Measurements from ENCODE around the gene SNAPC3. TPM values are rescaled to one million over a fixed set of nuclear protein-coding genes. Genes with fewer than 3 reads are reported as not detected.

The SNAPC3 gene
- total RNA-seq, 1 donor from 2014 or later: 68.7 TPM

DNA sequence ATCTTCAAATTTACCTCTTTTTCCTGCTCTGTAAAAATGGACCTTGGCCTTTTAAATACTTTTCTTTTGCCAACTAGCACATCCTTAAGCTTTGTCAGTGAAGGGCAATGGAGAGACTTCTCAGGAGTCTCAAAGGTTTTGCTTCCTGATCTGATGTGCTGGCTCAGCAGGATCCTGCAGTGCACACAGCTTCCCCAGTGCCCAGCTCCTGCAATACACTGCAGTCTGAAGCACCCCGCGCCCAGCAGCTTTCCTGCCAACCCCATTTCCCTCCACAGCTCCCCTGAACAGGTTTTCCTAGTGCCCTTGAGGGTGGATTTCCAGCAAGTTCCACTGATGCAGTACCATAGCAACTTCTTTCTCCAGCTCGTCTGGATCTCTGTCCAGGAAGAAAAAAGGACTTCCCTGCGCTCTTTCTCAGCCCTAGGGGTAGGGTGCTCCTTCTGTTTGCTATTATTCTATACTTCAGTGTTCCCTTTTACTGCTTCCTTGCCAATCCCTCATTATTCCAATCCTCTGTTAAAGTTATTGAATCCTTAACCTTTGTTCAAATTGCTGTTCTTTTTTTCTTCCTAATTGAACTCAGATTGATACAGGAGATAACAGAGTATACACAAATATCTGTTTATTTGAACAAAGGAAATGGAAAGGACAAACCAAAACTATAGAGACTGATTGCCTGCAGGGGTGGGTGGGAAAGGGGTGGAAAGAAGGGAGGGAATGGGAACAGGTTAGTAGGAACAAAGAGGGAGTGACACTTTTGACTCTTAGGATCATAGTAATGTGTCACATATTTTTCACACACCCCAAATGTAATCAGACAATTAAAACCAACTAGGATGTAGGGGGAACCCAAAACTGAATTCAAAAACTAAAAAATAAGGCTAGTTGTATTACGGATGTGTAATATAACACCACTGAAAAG is 8.5 kb downstream of the SNAPC3 start:
- H3K27ac ChIP-seq: peak overlapping the region; percentile 47
- H3K27me3 ChIP-seq: no peaks in the 10 kb centered on the region
- peaks cover 7% of the 10 kb centered on the region for H3K4me1 ChIP-seq
- peaks cover 16% of the 10 kb centered on the region for H4K20me1 ChIP-seq (ENCODE audit: low read depth)
- H3F3A ChIP-seq (ENCODE audit: low read depth): peaks cover 5% of the 10 kb centered on the region
- H3K4me3 ChIP-seq: no peak overlapping the region
- peaks cover 95% of the 10 kb centered on the region for H3K79me2 ChIP-seq (ENCODE audit: low read depth)
- Mint-ChIP-seq H3K4me1 (peaks cover 7% of the 10 kb centered on the region), H3K27me3 (ENCODE audit: insufficient read depth, low read depth) (peaks cover 3% of the 10 kb centered on the region), H3K27ac (no peak overlapping the region), H3K9me3 (peaks cover 2% of the 10 kb centered on the region), H3K36me3 (peaks cover 49% of the 10 kb centered on the region), H3K4me3 (no peak overlapping the region)
- no peak overlapping the region for H3K9ac ChIP-seq
- TF ChIP-seq EZH2phosphoT487 (IDR thresholded peaks at IDR 0.05): no peak
- TF ChIP-seq EZH2 (IDR thresholded peaks at IDR 0.05): no peak
- TF ChIP-seq, protein P1, sequence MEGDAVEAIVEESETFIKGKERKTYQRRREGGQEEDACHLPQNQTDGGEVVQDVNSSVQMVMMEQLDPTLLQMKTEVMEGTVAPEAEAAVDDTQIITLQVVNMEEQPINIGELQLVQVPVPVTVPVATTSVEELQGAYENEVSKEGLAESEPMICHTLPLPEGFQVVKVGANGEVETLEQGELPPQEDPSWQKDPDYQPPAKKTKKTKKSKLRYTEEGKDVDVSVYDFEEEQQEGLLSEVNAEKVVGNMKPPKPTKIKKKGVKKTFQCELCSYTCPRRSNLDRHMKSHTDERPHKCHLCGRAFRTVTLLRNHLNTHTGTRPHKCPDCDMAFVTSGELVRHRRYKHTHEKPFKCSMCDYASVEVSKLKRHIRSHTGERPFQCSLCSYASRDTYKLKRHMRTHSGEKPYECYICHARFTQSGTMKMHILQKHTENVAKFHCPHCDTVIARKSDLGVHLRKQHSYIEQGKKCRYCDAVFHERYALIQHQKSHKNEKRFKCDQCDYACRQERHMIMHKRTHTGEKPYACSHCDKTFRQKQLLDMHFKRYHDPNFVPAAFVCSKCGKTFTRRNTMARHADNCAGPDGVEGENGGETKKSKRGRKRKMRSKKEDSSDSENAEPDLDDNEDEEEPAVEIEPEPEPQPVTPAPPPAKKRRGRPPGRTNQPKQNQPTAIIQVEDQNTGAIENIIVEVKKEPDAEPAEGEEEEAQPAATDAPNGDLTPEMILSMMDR (IDR thresholded peaks at IDR 0.05): no peak
- no peaks in the 10 kb centered on the region for H3K9me3 ChIP-seq (ENCODE audit: low read depth)
- no peak overlapping the region for H2AFZ ChIP-seq (replicated peaks)
- DNase-seq (ENCODE audit: low spot score): peak; percentile 9
- H3K36me3 ChIP-seq: peaks cover 34% of the 10 kb centered on the region
- peak overlapping the region; percentile 28 for H3K4me2 ChIP-seq

DNA sequence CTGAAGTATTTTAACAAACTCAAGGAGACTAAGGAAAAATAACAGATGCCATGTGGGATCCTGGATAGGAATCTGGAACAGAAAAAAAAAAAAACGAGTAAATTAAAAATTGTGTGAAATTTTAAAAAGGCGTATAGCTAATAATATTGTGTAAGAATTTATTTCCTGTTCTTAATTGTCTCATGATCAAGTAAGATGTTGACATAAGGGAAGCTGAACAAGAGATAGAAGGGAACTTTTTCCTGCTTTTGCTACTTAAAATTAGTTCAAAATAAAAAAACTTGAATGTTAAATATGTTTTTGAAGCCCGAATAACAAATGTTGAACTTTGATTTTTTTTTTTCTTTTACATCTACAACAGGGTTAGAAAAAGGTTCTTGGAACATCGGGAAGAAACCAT is 10.5 kb downstream of the SNAPC3 start:
- Histone ChIP-seq H3K4me2 (no peak overlapping the region), H4K20me1 (ENCODE audit: low read depth) (peaks cover 16% of the 10 kb centered on the region)

DNA sequence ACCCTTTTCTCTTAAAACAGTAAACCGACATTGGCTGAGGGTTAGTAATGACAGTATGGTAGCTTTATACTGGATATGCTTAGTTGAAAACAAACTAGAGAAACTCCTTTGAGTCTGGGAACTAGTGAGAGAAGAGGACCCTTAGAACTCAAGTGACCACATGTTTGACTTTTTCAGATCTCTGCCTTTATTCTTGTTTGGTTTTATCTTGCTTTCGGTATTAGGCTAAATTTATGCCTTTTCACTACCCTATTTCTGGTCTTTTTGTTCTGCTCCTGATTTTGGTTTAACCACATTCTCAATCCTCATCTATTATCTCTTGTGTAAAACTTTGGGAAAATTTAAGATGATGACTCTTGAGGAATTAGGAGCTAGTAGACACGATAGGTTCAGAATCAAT is 11.0 kb downstream of the SNAPC3 start:
- Histone ChIP-seq H3K4me3 (no peak overlapping the region), H3F3A (ENCODE audit: low read depth) (peaks cover 5% of the 10 kb centered on the region), H3K4me1 (peaks cover 7% of the 10 kb centered on the region), H3K9me3 (ENCODE audit: low read depth) (no peaks in the 10 kb centered on the region), H3K36me3 (peaks cover 46% of the 10 kb centered on the region), H3K27ac (no peak overlapping the region), H3K9ac (no peak overlapping the region), H3K27me3 (no peaks in the 10 kb centered on the region), H3K79me2 (ENCODE audit: low read depth) (peaks cover 97% of the 10 kb centered on the region), H2AFZ (replicated peaks) (no peak overlapping the region), H3K4me2 (no peak overlapping the region), H4K20me1 (ENCODE audit: low read depth) (peaks cover 16% of the 10 kb centered on the region)
- Mint-ChIP-seq H3K4me3 (no peak overlapping the region), H3K36me3 (peaks cover 54% of the 10 kb centered on the region), H3K27ac (no peak overlapping the region), H3K9me3 (peaks cover 19% of the 10 kb centered on the region), H3K27me3 (ENCODE audit: insufficient read depth, low read depth) (no peaks in the 10 kb centered on the region), H3K4me1 (peaks cover 5% of the 10 kb centered on the region)
- no peak for DNase-seq (ENCODE audit: low spot score)
- TF ChIP-seq EZH2phosphoT487 (IDR thresholded peaks at IDR 0.05) (no peak), EZH2 (IDR thresholded peaks at IDR 0.05) (no peak)
- TF ChIP-seq, protein P1 (IDR thresholded peaks at IDR 0.05): no peak

More for the DNA sequence above, 10.5 kb downstream of the SNAPC3 start:
- TF ChIP-seq EZH2phosphoT487 (IDR thresholded peaks at IDR 0.05) (no peak), EZH2 (IDR thresholded peaks at IDR 0.05) (no peak)
- TF ChIP-seq, protein P1 (IDR thresholded peaks at IDR 0.05): no peak
- H3K27me3 ChIP-seq: no peaks in the 10 kb centered on the region
- H3K4me3 Mint-ChIP-seq: no peak overlapping the region
- no peak overlapping the region for H3K27ac ChIP-seq
- H3K36me3 Mint-ChIP-seq: peaks cover 52% of the 10 kb centered on the region
- H2AFZ ChIP-seq (replicated peaks): no peak overlapping the region
- H3K36me3 ChIP-seq: peaks cover 42% of the 10 kb centered on the region
- no peak overlapping the region for H3K9ac ChIP-seq
- DNase-seq (ENCODE audit: low spot score): no peak
- H3K4me1 ChIP-seq: peaks cover 7% of the 10 kb centered on the region
- H3K79me2 ChIP-seq (ENCODE audit: low read depth): peaks cover 97% of the 10 kb centered on the region
- no peaks in the 10 kb centered on the region for H3K27me3 Mint-ChIP-seq (ENCODE audit: insufficient read depth, low read depth)
- H3K9me3 Mint-ChIP-seq: peaks cover 14% of the 10 kb centered on the region
- peaks cover 5% of the 10 kb centered on the region for H3F3A ChIP-seq (ENCODE audit: low read depth)
- no peak overlapping the region for H3K4me3 ChIP-seq
- H3K9me3 ChIP-seq (ENCODE audit: low read depth): no peaks in the 10 kb centered on the region
- no peak overlapping the region for H3K27ac Mint-ChIP-seq
- peaks cover 5% of the 10 kb centered on the region for H3K4me1 Mint-ChIP-seq

Data from neural progenitor cell (in vitro differentiated cells).